ENCODE data around the gene ARHGEF40.

The ARHGEF40 gene

DNA sequence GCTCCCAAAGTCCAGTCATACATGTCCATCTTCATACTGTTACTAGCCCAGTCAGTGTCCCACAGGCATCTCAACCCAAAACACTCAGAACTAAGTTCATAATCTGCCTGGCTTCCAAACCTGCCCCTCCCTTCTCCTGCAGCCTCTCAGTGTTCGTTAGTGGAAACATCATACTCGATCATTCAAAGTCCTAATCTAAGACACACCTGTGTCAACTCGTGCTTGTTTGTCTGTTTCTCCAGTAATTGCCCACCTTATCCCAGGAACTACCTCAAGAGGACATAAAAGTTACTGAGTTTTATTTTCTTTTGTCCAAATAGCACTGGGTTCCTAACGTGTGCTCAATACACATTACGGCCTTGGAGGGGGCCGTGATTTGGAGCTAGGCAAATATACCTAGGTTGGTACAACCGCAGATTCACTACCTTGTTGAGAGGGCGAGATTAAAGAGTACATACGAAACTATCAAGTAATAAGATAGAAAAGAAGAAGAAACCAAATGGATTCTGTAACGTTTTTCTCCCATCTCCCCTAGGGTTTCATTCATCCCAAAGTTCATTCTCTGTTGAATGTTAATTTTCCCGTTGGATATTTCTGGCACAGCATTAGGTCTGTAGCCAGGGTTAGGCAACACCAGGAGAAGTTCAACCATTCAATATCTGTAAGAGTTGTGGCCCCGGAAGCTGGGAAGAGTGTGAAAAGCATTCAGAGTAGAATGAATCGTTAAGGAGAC lies 9.3 kb upstream of the ARHGEF40 start:
- DNase-seq: no peak

- no peak for DNase-seq
Observed at GRCh38 chr14:21061347-21061668, 8.8 kb upstream of the ARHGEF40 start.

GRCh38 chr14:21063479-21063878 lies 6.6 kb upstream of the ARHGEF40 start:
- no peak for DNase-seq

GRCh38 chr14:21066882-21067502 lies 3.1 kb upstream of the ARHGEF40 start:
- DNase-seq: no peak

DNA sequence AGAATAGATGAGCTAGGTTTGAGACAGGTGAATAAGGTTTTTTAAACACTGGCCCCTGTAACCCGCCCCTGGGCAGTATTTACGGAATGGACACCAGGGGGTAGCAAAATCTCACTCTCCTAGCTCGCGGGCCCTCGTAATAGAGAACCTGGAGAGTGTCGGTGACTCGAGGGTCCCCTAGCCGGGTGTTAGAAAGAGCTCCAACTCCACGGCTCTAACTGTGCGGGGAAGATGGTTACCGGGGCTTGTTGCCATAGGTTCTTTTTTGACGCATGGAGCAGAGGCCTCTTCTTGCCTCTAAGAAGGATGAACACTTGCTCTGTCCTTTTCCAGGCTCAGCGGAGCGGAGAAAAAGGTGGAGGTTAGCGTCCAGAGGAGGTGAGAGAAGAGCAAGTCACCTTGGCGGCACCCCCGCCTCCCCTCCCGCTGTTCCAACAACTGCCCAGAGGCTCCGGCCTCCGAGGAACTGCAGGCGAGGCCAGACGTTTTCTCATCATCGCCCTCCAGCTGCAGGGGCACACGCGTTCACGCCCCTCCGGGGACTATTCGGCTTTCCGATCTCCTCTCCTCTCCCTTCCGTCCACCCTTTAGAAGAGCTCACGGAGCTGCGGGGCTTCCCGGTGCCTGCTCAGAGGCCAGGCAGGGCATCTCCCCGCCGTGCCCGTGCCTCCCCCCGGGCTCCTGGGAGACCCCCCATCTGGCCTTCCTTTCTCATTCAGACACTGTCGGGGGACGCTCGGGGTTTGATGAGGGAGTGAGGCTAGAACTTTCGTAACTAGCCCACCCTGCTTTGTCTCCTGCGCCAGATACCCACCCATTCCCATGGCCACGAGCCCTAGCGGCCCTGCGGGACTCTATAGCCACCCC lies 1.4 kb upstream of the ARHGEF40 start:
- DNase-seq: peak; percentile 59

GRCh38 chr14:21069388-21070082 lies 569 bp upstream of the ARHGEF40 start:
- no peak for DNase-seq

DNA sequence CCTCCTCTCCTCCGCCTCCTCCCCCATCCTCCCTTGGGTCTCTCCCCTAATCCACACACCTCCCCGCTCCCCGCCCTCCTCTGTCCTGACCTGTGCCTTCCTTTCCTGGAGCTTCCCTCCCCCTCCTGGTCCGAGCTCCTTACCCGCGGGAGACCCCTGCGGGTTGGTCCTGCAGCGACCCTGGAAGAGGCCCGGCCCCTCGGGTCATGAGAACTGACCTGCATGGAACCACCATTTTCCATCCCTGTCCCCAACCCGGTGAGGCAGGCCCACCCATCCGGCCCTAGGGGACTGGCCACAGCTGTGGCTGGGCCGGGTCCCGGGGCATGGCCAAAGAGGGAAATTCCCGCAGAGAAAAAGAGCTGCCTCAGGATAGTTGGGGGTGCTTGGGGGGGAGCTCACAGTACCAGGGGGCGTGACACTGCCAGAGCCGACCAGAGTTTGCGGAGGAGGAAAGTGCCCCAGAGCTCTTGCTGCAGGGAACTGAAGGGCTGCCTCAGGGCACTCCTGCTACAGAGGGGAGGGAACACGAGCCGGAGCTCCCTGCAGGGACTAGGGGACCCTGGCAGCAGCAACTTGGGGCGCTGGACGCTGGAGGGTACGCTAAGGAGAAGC lies 613 bp downstream of the ARHGEF40 start:
- DNase-seq: no peak

DNA sequence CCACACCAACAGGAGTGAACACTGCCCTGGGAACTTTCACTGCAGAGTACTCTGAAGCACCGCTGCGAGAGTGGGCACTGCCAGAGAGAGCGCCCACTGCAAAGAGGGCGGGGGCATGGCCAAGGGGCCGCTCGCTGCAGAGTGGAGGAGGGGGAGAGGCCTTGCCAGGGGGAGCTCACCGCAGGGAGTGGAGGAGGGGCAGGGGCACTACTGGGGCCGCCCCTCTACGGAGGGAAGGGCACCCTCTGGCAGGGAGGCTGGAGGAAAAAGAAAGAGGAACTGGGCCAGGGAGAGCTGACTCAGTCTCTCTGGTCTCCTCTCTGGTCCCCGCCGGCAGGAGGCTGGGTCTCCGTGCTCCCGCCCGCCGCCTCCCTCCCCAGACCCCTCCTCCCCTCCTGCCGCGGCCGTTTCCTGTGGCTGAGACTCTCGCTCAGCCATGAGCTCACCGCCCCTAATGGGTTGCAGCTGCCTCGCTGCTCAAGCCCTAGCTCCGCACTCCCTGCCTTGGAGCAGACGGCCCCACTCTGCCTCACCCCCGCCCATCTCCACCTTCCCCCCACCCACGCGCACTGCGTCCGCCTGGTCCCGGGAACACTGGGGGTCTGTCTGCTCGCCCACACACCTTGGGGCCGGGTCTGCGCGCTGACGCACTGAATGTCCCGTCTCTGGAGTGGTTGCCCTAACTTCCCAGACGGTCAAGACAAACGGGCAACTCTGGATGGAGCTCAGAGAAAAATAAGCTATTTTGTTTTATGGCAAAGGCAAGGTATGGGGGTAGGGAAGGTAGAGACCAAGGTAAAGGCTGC lies 1.3 kb downstream of the ARHGEF40 start:
- DNase-seq: peak; percentile 73

DNA sequence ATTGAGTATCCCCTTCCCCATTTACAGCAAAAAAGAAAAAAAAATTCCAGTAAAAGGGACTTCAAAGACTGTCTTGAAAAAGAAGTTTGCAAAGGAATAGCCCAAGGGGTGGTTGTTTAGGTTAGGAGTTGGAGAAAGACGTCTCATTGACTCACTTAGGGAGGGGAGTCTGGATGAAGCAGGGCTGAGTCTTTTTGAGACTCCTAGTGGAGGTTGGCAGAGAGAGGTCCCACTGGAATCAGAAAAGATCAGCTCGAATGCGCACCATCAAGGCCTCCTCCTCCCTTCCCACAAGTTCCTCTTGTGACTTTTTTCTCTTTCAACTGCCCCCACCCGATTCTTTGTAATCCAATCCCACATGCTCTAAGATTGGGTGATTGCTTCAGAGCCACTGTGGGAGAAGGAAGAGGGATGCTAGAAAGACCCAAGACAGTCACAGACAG lies 1.9 kb downstream of the ARHGEF40 start:
- DNase-seq: no peak

GRCh38 chr14:21072781-21073339 lies 2.8 kb downstream of the ARHGEF40 start:
- DNase-seq: peak; percentile 23

- no peak for DNase-seq
Observed at GRCh38 chr14:21073921-21074320, 3.8 kb downstream of the ARHGEF40 start.

- no peak for DNase-seq
Observed at GRCh38 chr14:21074398-21075272, 4.5 kb downstream of the ARHGEF40 start.

GRCh38 chr14:21075719-21076437 lies 5.8 kb downstream of the ARHGEF40 start:
- DNase-seq: no peak

GRCh38 chr14:21077672-21078071 lies 7.6 kb downstream of the ARHGEF40 start:
- DNase-seq: no peak

GRCh38 chr14:21078287-21078686 lies 8.2 kb downstream of the ARHGEF40 start:
- DNase-seq: no peak

DNA sequence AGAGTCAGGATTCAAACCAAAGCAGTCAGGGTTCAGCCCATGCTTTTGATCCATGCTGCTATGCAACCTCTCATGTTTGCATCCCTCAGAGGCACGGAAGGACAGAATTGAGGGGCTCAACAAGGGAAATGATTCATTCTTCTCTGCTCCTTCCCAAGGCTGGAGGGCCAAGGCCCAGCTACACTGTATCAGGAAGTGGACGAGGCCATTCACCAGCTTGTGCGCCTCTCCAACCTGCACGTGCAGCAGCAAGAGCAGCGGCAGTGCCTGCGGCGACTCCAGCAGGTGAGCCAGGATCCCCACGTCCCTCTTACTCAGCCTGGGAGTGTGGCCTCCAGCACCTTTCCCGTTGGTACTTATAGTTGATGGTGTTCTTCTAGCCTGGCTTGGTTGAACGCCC lies 8.6 kb downstream of the ARHGEF40 start:
- no peak for DNase-seq

GRCh38 chr14:21081521-21082142 lies 11.5 kb downstream of the ARHGEF40 start:
- no peak for DNase-seq

DNA sequence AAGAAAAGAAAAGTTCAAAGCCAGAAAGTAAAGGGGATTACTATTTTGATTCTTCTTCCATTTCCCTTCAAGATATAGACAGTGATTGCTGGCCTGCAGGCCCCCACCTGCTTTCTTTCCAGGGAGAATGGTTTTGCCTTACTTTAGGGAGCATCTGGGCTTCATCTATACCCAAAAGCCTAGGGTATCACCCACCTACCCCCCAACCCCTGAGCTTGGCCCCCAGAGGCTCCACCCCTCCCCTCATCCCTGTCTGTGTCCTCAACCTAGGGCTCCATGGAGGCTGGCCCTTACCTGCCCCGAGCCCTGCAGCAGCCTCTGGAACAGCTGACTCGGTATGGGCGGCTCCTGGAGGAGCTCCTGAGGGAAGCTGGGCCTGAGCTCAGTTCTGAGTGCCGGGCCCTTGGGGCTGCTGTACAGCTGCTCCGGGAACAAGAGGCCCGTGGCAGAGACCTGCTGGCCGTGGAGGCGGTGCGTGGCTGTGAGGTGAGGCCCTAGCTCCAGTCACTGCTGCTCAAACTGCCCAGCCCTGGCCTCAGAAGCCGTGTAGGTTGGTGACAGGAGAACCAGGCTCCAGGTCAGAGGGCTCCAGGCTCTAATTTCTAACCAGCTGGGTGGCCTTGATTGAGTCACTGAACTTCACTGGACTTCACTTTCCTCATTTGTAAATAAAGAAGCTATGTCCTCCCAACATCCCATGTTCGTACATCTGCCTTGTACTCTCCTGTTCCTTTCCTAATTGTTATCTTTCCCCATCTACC lies 13.6 kb downstream of the ARHGEF40 start:
- no peak for DNase-seq

DNA sequence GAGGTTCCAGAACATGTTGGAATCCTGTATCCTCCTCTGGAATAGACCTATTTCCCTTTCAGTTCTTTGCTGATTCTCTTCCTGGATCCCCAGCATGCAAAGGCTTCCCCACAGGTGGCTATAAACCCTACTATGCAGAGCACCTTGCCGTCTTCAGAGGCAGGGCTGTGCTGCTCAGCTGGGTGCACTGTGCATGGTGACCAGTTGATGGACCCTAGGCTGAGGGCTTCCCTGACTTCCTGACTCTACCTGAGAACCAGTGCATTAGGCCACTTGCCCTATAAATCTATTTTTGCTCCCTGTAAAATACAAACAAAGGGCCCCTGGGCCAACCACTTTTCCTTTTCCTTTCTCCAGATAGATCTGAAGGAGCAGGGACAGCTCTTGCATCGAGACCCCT lies 14.3 kb downstream of the ARHGEF40 start:
- DNase-seq: no peak

Data from NCI-H510A (cell line).